ENCODE measurements around the gene ABCG1. TPM values are rescaled to one million over a fixed set of nuclear protein-coding genes. Genes with fewer than 3 reads are reported as not detected.

The ABCG1 gene
- total and polyA plus RNA-seq, 11 donors: 3.3 to 25.3 (median 13.5) TPM

- intact Hi-C loops (cut with DNase I): loop anchor here in 2 of 10 donors (5.0 kb wide), 2 partner anchors 49 to 59 kb away; no protein-coding TSS in a partner anchor
- H3K4me1 ChIP-seq: peaks cover 0 to 15% (median 1%) of the 10 kb centered on the region in 12 donors
- no peak overlapping the region for H3K4me3 ChIP-seq
- ATAC-seq: no peak
- DNase-seq: peak in 1 of 5 donors; percentile 49
- no peaks in the 10 kb centered on the region for H3K27me3 ChIP-seq
- H3K27ac ChIP-seq: no peak overlapping the region
- no peaks in the 10 kb centered on the region for H3K36me3 ChIP-seq
- H3K9me3 ChIP-seq: no peaks in the 10 kb centered on the region
- 89 to 93% (median 92%) methylated on average over 36 to 40 of the region's 40 CpGs for WGBS, 4 donors
- TF ChIP-seq POLR2A (IDR thresholded peaks at IDR 0.05) (no peak), CTCF (IDR thresholded peaks at IDR 0.05) (no peak)
These were observed 46.1 kb upstream of the ABCG1 start for GRCh38 chr21:42172596-42173483.

GRCh38 chr21:42174173-42174572 is 44.8 kb upstream of the ABCG1 start:
- Histone ChIP-seq H3K4me3 (no peak overlapping the region), H3K4me1 (peaks cover 0 to 15% (median 1%) of the 10 kb centered on the region in 12 donors), H3K27ac (no peak overlapping the region), H3K36me3 (no peaks in the 10 kb centered on the region), H3K9me3 (no peaks in the 10 kb centered on the region), H3K27me3 (no peaks in the 10 kb centered on the region)
- intact Hi-C loops (cut with DNase I): loop anchor here in 2 of 10 donors (5.0 kb wide), 2 partner anchors 48 to 58 kb away; no protein-coding TSS in a partner anchor
- TF ChIP-seq POLR2A (IDR thresholded peaks at IDR 0.05) (no peak), CTCF (IDR thresholded peaks at IDR 0.05) (no peak)
- DNase-seq (peak in 1 of 5 donors; percentile 28), ATAC-seq (no peak)
- 84 to 98% (median 91%) methylated on average over 4 of the region's 4 CpGs for WGBS, 4 donors

- DNase-seq (no peak), ATAC-seq (no peak)
- intact Hi-C loops (cut with DNase I): loop anchor here in 3 of 10 donors (5.0 kb wide), 2 partner anchors 42 to 52 kb away; partner anchors contain the start of gene ABCG1 (in 2 of the 3)
- no peaks in the 10 kb centered on the region for H3K36me3 ChIP-seq
- WGBS, 4 donors: 82 to 89% (median 85%) methylated on average over 6 of the region's 6 CpGs
- H3K27me3 ChIP-seq: no peaks in the 10 kb centered on the region
- no peak overlapping the region for H3K4me3 ChIP-seq
- TF ChIP-seq POLR2A (IDR thresholded peaks at IDR 0.05): no peak
- no peak for TF ChIP-seq CTCF (IDR thresholded peaks at IDR 0.05)
- no peak overlapping the region for H3K27ac ChIP-seq
- peaks cover 0 to 14% (median 1%) of the 10 kb centered on the region in 12 donors for H3K4me1 ChIP-seq
- no peaks in the 10 kb centered on the region for H3K9me3 ChIP-seq
These were observed 43.7 kb upstream of the ABCG1 start for GRCh38 chr21:42175110-42175710.

- intact Hi-C loops (cut with DNase I): loop anchor here in 3 of 10 donors (5.0 kb wide), 2 partner anchors 40 to 50 kb away; partner anchors contain the start of gene ABCG1 (in 2 of the 3)
- no peaks in the 10 kb centered on the region for H3K27me3 ChIP-seq
- peaks cover 0 to 8% (median 0%) of the 10 kb centered on the region in 12 donors for H3K4me1 ChIP-seq
- 47 to 58% (median 50%) methylated on average over 3 of the region's 3 CpGs for WGBS, 4 donors
- H3K9me3 ChIP-seq: no peaks in the 10 kb centered on the region
- H3K27ac ChIP-seq: no peak overlapping the region
- DNase-seq (no peak), ATAC-seq (no peak)
- TF ChIP-seq POLR2A (IDR thresholded peaks at IDR 0.05) (no peak), CTCF (IDR thresholded peaks at IDR 0.05) (no peak)
- H3K4me3 ChIP-seq: no peak overlapping the region
- H3K36me3 ChIP-seq: no peaks in the 10 kb centered on the region
These were observed 42.1 kb upstream of the ABCG1 start for GRCh38 chr21:42176859-42177258.

All from heart left ventricle (tissue), 16 donors.